Effector memory CD4-positive, alpha-beta T cell (primary cell): ENCODE measurements around the gene SLC25A10.

ENCODE experiments used
- DNase-seq, 3 donors: peaks; one replicate each; pipeline ENCODE4 v3.0.0-alpha.2; 2020
- H3K27ac ChIP-seq: 2 replicates; pipeline ENCODE4 v1.7.0; 2013; ENCODE audit warnings: mild to moderate bottlenecking, low read length, moderate library complexity; ENCODE audit not compliant: insufficient read depth, poor library complexity, severe bottlenecking
- H3K27me3 ChIP-seq: replicated peaks from 2 replicates; pipeline ENCODE4 v1.7.0; 2013; ENCODE audit warnings: mild to moderate bottlenecking, low read length; ENCODE audit not compliant: insufficient read depth, control insufficient read depth, poor library complexity, severe bottlenecking
- H3K36me3 ChIP-seq: 2 replicates; pipeline ENCODE4 v1.7.0; 2013; ENCODE audit warnings: mild to moderate bottlenecking, low read length, moderate library complexity; ENCODE audit not compliant: control insufficient read depth, insufficient read depth
- H3K4me1 ChIP-seq: 2 replicates; pipeline ENCODE4 v1.7.0; 2013; ENCODE audit warnings: low read length, mild to moderate bottlenecking; ENCODE audit not compliant: control insufficient read depth, insufficient read depth, poor library complexity, severe bottlenecking
- H3K4me3 ChIP-seq: 2 replicates; pipeline ENCODE4 v1.7.0; 2013; ENCODE audit warnings: low read length, low read depth, mild to moderate bottlenecking; ENCODE audit not compliant: insufficient read depth, poor library complexity, severe bottlenecking
- H3K9me3 ChIP-seq: 2 replicates; pipeline ENCODE4 v1.7.0; 2013; ENCODE audit warnings: mild to moderate bottlenecking, low read length, moderate library complexity; ENCODE audit not compliant: control insufficient read depth

Gene SLC25A10

GRCh38 chr17:81722184-81723120 is 10.4 kb downstream of the SLC25A10 start:
- H3K27ac ChIP-seq: no peak overlapping the region
- no peak for DNase-seq

DNA sequence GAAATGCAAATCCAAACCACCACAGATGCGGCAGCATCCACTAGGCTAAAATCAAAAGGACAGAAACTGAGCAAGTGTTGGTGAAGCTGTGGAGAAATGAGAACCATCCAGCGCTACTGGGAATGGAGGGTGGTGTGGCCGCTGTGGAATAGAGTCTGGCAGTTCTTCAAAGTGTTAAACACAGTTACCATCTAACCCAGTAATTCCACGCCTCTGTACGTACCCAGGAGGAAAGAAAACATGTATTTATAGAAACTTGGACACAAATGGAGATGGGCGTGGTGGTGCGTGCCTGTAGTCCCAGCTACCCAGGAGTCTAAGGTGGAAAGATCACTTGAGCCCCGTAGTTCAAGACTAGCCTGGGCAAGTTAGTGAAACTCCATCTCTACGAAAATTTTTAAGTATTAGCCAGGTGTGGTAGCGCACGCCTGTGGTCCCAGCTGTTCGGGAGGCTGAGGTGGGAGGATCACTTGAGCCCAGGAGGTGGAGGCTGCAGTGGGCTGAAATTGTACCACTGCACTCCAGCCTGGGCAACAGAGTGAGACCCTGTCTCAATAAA is 11.6 kb downstream of the SLC25A10 start:
- Histone ChIP-seq H3K9me3 (no peaks in the 10 kb centered on the region), H3K27me3 (no peaks in the 10 kb centered on the region), H3K4me3 (no peak overlapping the region), H3K27ac (no peak overlapping the region), H3K4me1 (no peaks in the 10 kb centered on the region), H3K36me3 (no peaks in the 10 kb centered on the region)
- no peak for DNase-seq

More at GRCh38 chr17:81722184-81723120, 10.4 kb downstream of the SLC25A10 start:
- Histone ChIP-seq H3K4me1 (no peaks in the 10 kb centered on the region), H3K9me3 (no peaks in the 10 kb centered on the region), H3K36me3 (no peaks in the 10 kb centered on the region), H3K4me3 (no peak overlapping the region), H3K27me3 (no peaks in the 10 kb centered on the region)

DNA sequence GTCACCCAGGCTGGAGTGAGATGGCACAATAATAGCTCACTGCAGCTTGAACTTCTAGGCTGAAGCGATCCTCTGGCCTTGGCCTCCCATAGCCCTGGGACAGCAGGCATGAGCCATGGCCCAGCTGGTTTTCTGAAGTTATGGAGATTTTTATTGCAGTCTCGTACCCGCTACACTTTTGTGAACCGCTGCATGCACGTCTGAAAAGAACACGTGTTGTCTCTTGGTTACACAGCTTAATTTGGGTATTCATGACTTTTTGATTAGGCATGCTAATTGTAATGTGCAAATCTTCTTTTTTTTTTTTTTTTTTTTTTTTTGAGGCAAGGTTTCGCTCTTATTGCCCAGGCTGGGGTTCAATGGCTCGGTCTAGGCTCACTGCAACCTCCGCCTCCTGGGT is 13.4 kb downstream of the SLC25A10 start:
- no peaks in the 10 kb centered on the region for H3K36me3 ChIP-seq
- H3K27me3 ChIP-seq: peaks cover 5% of the 10 kb centered on the region
- H3K4me3 ChIP-seq: no peak overlapping the region
- no peaks in the 10 kb centered on the region for H3K4me1 ChIP-seq
- no peak overlapping the region for H3K27ac ChIP-seq
- no peaks in the 10 kb centered on the region for H3K9me3 ChIP-seq
- no peak for DNase-seq

DNA sequence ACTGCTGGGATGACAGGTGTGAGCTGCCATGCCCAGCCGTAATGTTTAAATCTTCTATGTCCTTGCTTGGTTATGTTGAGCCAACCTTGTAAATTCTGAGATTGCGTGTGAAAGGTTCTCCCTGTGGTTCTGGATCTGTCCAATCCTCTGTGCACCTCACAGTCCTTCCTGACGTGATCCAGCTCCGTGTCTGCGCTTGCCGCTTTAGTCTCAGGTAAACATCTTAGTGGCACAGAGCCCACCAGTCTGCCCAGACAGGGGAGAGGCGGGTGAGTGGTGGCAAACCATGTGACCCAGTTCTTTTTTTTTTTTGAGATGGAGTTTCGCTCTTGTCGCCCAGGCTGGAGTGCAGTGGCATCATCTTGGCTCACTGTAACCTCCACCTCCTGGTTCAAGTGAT is 13.9 kb downstream of the SLC25A10 start:
- H3K27ac ChIP-seq: no peak overlapping the region
- no peaks in the 10 kb centered on the region for H3K36me3 ChIP-seq
- no peak for DNase-seq
- no peaks in the 10 kb centered on the region for H3K9me3 ChIP-seq
- no peak overlapping the region for H3K4me3 ChIP-seq
- H3K27me3 ChIP-seq: peaks cover 5% of the 10 kb centered on the region
- no peaks in the 10 kb centered on the region for H3K4me1 ChIP-seq

DNA sequence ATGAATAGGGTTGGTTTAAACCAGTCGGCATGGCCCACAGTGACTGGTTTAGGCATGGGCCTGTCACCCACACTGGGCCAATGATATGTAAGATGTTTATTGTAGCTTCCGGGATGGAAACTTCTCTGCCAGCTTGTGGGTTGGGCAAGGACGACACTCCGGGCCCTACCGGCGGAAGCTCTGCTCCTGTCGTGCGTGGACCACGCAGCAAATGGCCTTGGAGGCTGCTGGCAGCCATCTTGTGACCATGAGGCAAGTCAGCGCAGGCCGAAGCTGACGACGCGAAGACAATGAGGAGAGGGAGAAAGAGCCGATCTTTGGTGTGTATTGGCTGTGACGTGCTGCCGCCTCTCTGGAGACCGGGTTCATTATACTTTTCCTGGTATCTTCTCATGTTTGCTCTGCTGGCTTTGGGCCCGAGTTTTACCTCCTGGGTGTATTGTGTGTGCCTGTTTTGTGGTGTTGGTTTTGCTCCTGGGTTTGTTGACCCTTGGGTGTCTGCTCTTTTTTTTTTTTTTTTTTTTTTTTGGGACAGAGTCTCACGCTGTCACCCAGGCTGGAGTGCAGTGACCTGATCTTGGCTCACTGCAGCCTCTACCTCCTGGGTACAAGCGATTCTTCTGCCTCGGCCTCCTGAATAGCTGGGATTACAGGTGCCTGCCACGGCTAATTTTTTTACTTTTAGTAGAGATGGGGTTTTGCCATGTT is 15.4 kb downstream of the SLC25A10 start:
- no peak for DNase-seq
- peaks cover 5% of the 10 kb centered on the region for H3K27me3 ChIP-seq
- H3K9me3 ChIP-seq: no peaks in the 10 kb centered on the region
- H3K4me3 ChIP-seq: no peak overlapping the region
- H3K27ac ChIP-seq: no peak overlapping the region
- no peaks in the 10 kb centered on the region for H3K36me3 ChIP-seq
- no peaks in the 10 kb centered on the region for H3K4me1 ChIP-seq

GRCh38 chr17:81733507-81734404 is 21.7 kb downstream of the SLC25A10 start:
- H3K4me1 ChIP-seq: no peaks in the 10 kb centered on the region
- H3K4me3 ChIP-seq: no peak overlapping the region
- H3K9me3 ChIP-seq: no peaks in the 10 kb centered on the region
- no peaks in the 10 kb centered on the region for H3K36me3 ChIP-seq
- peak; percentile 19 to 24 (median 21) for DNase-seq
- H3K27ac ChIP-seq: no peak overlapping the region
- H3K27me3 ChIP-seq: peaks cover 5% of the 10 kb centered on the region

DNA sequence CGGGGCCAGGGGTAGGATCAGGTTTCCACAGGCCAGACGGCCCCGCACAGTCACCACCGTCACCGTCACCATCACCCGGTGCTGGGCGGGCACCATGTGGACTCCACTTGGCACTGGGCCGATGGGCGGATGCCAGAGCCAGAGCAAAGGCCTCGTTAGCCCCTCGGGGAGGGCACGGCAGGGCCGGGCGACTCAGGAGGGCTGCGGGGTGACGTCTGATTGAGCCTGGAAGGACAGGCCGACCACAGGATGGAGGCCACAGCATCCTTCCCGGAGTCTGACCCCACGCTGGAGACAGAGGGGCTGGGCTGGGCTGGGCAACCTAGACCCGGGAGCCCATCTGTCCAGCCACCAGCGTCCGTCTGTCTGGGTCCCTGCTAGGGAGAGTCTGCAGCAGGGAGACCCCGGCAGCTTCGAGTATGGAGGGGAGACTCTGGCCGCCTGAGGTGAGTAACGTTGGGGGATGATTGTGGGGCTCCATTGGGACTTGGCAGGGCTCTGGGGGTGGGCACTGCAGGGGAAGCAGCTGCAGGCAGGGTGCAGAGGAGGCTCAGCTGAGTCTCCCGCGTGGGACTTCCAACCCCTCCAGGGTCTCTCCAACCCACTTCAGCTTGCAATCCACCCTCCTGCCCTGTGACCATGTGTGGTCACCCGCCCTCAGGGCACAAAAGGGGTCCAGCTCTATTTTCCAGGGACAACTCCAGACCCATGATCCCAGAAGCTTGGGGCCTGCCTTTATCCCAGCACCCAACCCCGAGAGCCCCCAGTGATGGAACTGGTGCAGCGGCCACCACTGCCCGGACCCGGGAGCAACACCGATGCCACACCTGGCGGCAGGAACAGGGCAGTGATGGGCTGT is 22.6 kb downstream of the SLC25A10 start:
- Histone ChIP-seq H3K27me3 (peaks cover 5% of the 10 kb centered on the region), H3K4me3 (no peak overlapping the region), H3K9me3 (no peaks in the 10 kb centered on the region), H3K36me3 (no peaks in the 10 kb centered on the region), H3K27ac (no peak overlapping the region), H3K4me1 (no peaks in the 10 kb centered on the region)
- no peak for DNase-seq

GRCh38 chr17:81735264-81736102 is 23.4 kb downstream of the SLC25A10 start:
- Histone ChIP-seq H3K27ac (no peak overlapping the region), H3K36me3 (no peaks in the 10 kb centered on the region), H3K4me1 (no peaks in the 10 kb centered on the region), H3K27me3 (no peaks in the 10 kb centered on the region), H3K9me3 (no peaks in the 10 kb centered on the region), H3K4me3 (no peak overlapping the region)
- DNase-seq: no peak
